Measurements from ENCODE around the gene IL13RA2. TPM values are rescaled to one million over a fixed set of nuclear protein-coding genes. Genes with fewer than 3 reads are reported as not detected.

IL13RA2 gene
- total RNA-seq, 1 donor from 2014 or later = 0.74 TPM

DNA sequence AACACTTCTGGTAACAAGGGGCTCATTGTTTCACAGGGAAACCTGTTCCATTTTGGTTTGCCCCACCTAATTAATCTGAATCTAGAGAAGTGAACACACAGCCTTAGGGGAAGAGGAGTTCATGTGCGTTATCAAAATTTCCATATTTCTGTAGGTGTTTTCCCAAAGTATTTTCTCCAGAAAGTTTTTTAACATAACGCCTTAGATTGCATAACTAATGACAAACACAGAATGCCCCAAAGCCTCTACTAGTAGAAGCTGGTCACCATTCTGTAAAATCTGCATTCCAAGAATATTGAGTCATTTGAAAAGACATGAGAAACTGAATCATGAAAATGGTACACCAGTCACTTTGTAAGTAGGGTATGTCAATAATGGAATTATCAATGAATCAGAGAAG lies 41.1 kb downstream of the IL13RA2 start:
- Histone ChIP-seq H3K27me3 (no peaks in the 10 kb centered on the region), H3K4me1 (no peaks in the 10 kb centered on the region), H3K27ac (no peak overlapping the region), H3K4me3 (no peak overlapping the region), H3K36me3 (no peaks in the 10 kb centered on the region), H3K9me3 (no peaks in the 10 kb centered on the region)
- no peak for DNase-seq (ENCODE audit: extremely low spot score in 2 of 2)
- TF ChIP-seq POLR2AphosphoS5 (IDR thresholded peaks at IDR 0.05; ENCODE audit: insufficient read depth in 1 of 2, low read depth in 1 of 2) (no peak), POLR2A (IDR thresholded peaks at IDR 0.05) (no peak), CTCF (IDR thresholded peaks at IDR 0.05) (no peak)
- intact Hi-C loops (cut with DNase I) = no loop called here

DNA sequence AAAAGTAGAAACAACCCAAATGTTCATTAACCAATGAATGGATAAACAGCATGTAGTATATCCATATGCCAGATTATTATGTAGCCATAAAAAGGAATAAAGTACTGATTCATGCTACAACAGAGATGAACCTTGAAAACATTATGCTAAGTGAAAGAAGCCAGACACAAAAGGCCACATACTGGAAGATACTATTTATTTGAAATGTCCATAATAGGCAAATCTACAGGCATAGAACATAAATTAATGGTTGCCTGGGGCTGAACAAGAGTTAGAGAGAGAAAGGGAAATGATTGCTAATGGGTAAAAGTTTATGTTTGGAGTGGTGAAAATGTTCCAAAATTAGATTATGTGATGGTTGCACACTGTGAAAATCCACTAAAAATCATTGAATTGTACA lies 44.4 kb downstream of the IL13RA2 start:
- Histone ChIP-seq H3K27ac (no peak overlapping the region), H3K4me3 (no peak overlapping the region), H3K36me3 (no peaks in the 10 kb centered on the region), H3K9me3 (no peaks in the 10 kb centered on the region), H3K27me3 (no peaks in the 10 kb centered on the region), H3K4me1 (no peaks in the 10 kb centered on the region)
- no peak for DNase-seq (ENCODE audit: extremely low spot score in 2 of 2)
- TF ChIP-seq POLR2AphosphoS5 (IDR thresholded peaks at IDR 0.05; ENCODE audit: insufficient read depth in 1 of 2, low read depth in 1 of 2) = no peak
- no peak for TF ChIP-seq POLR2A (IDR thresholded peaks at IDR 0.05)
- no peak for TF ChIP-seq CTCF (IDR thresholded peaks at IDR 0.05)
- intact Hi-C loops (cut with DNase I) = no loop called here

GRCh38 chrX:114970806-114971205 lies 46.6 kb downstream of the IL13RA2 start:
- intact Hi-C loops (cut with DNase I) = no loop called here
- no peaks in the 10 kb centered on the region for H3K36me3 ChIP-seq
- H3K4me1 ChIP-seq = no peaks in the 10 kb centered on the region
- no peaks in the 10 kb centered on the region for H3K9me3 ChIP-seq
- no peak overlapping the region for H3K4me3 ChIP-seq
- no peak for DNase-seq (ENCODE audit: extremely low spot score in 2 of 2)
- no peak overlapping the region for H3K27ac ChIP-seq
- no peak for TF ChIP-seq POLR2AphosphoS5 (IDR thresholded peaks at IDR 0.05; ENCODE audit: insufficient read depth in 1 of 2, low read depth in 1 of 2)
- no peak for TF ChIP-seq CTCF (IDR thresholded peaks at IDR 0.05)
- no peaks in the 10 kb centered on the region for H3K27me3 ChIP-seq

DNA sequence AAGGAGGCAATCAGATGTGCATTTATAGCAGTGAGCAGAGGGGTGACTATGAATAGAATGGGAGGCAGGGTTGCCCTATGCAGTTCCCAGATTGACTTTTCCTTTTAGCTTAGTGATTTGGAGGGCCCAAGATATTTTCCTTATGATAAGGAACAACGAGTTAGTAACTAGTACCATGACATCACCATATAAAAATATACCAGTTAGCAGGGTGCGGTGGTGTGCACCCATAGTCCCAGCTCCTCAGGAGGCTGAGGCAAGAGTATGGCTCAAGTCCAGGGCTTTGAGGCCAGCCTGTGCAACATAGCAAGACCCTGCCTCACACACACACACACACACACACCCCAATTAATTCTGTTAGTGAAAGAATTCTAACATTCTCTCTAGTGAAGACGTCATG lies 53.0 kb downstream of the IL13RA2 start:
- intact Hi-C loops (cut with DNase I) = no loop called here
- H3K36me3 ChIP-seq = no peaks in the 10 kb centered on the region
- TF ChIP-seq CTCF (IDR thresholded peaks at IDR 0.05) (no peak), POLR2A (IDR thresholded peaks at IDR 0.05) (no peak), POLR2AphosphoS5 (IDR thresholded peaks at IDR 0.05; ENCODE audit: insufficient read depth in 1 of 2, low read depth in 1 of 2) (no peak)

DNA sequence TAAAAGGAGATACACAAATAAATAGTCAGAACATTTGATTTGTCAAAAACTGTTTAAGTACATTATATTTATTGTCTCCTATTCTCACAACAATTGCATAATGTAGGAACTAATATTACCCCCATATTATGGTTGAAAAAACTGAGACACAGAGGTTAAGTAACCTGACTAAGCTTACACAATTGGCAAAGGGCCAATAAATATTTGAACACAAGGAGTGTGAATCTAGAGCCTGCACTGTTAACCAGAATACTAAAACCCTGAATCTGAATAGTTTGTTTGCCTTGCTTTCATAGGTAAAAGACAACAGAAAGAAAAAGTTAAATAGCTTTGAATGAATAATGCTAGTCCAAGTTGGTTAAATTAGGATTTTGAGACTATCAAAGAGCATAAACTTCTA lies 55.2 kb downstream of the IL13RA2 start:
- no peaks in the 10 kb centered on the region for H3K36me3 ChIP-seq
- DNase-seq (ENCODE audit: extremely low spot score in 2 of 2) = no peak
- H3K27me3 ChIP-seq = no peaks in the 10 kb centered on the region
- H3K4me1 ChIP-seq = no peaks in the 10 kb centered on the region
- intact Hi-C loops (cut with DNase I) = no loop called here
- no peaks in the 10 kb centered on the region for H3K9me3 ChIP-seq
- TF ChIP-seq POLR2AphosphoS5 (IDR thresholded peaks at IDR 0.05; ENCODE audit: insufficient read depth in 1 of 2, low read depth in 1 of 2) (no peak), POLR2A (IDR thresholded peaks at IDR 0.05) (no peak), CTCF (IDR thresholded peaks at IDR 0.05) (no peak)
- H3K27ac ChIP-seq = no peak overlapping the region
- no peak overlapping the region for H3K4me3 ChIP-seq

More for the DNA sequence above, 53.0 kb downstream of the IL13RA2 start:
- Histone ChIP-seq H3K4me3 (no peak overlapping the region), H3K27me3 (no peaks in the 10 kb centered on the region), H3K27ac (no peak overlapping the region), H3K9me3 (no peaks in the 10 kb centered on the region), H3K4me1 (no peaks in the 10 kb centered on the region)
- no peak for DNase-seq (ENCODE audit: extremely low spot score in 2 of 2)

All from vagina (tissue), 2 donors.